Activated T-helper 2 cell treated with anti-CD3 and anti-CD28 coated beads, Interferon-gamma antibody, Interleukin-2, Interleukin-4, amounts not matched to agents 10 μg/mL and 5 μg/mL and 100 μg/mL, durations not matched to agents 14 hours and 24 hours and 36 hours (primary cell): Measurements from ENCODE around the gene CLPTM1. TPM values are rescaled to one million over a fixed set of nuclear protein-coding genes. Genes with fewer than 3 reads are reported as not detected.

ENCODE experiments used
- DNase-seq: peaks from one replicate; pipeline ENCODE4 v3.0.0; 2021; ENCODE audit warnings: low spot score
- H3K27ac Mint-ChIP-seq: one replicate; pipeline ENCODE4 v1.8.0; 2021; ENCODE audit warnings: mixed read lengths
- H3K27me3 Mint-ChIP-seq: one replicate; pipeline ENCODE4 v1.8.0; 2021; ENCODE audit warnings: low read depth, mixed read lengths
- H3K36me3 Mint-ChIP-seq: one replicate; pipeline ENCODE4 v1.8.0; 2021; ENCODE audit warnings: low read depth, mixed read lengths
- H3K4me1 Mint-ChIP-seq: one replicate; pipeline ENCODE4 v1.8.0; 2021; ENCODE audit warnings: low read depth, mixed read lengths
- H3K4me3 Mint-ChIP-seq: one replicate; pipeline ENCODE4 v1.8.0; 2021; ENCODE audit warnings: low read depth, mild to moderate bottlenecking, moderate library complexity, mixed read lengths
- H3K9me3 Mint-ChIP-seq: one replicate; pipeline ENCODE4 v1.8.0; 2021; ENCODE audit warnings: mixed read lengths
- intact Hi-C: fragments of 100-400 bp; cut with micrococcal nuclease; formaldehyde crosslinking; loops from one replicate; pipeline ENCODE4 v1.15.1; 2023
- total RNA-seq: library from RNA; stranded (reverse); gene quantifications from 2 replicates; pipeline ENCODE4 v1.2.3, GENCODE V29; 2022

CLPTM1 gene
- total RNA-seq, 1 donor from 2014 or later, result 68.7 TPM

DNA sequence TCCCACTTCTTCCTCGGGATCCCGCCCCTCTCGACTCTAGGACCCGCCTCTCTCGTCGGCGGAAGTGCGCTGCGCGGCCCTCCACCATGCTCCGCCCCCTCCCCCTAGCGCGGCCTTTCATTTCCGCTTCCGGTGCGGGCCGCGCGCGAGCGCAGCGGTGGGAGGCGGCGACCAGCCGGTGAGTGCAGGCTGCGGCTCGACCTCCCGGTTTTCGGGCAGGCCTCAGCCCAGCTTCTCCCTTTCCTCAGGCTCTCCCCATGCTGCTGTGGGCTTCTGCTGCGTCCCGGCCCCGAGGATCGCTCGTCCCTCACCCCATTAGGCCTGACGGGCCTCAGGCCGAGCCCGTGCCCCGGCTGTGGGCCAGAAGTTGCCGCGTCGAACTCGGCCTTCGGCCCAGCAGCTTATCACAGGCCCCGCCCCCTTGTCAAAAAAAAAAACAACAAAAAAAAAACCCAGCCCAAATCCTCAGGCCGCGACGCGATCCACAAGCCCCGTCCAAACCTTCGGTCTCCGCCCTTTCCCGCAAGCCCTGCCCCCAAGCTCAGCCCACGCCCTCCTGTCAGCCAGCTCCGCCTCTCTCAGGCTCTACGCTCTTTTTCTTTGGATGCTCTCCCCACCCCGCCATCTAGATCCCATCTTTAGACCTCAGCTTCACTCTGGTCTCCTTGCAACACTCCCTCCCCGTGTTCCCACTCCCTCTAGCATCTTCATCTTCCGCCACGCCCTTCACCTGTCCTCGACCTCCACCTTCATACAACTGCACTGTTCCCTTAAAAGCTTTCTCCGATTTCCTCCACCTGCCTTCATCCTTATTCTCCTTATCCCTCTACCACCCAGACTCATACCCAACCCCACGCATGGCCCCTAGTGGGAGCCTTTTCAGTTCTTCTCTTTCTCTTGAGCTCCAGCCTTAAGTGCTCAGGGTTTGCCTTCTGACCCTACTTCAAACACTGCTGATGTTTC is 84.0 kb downstream of the CLPTM1 start, which contains the start of gene CLASRP:
Gene CLASRP, plus strand, starts transcription at position 115 of the 963 bp plus-strand sequence. CDS start 1,168 bp downstream, outside the sequence.
- peak within 1 kb of the TSS; percentile 99 for H3K4me3 Mint-ChIP-seq
- peak; percentile 84 for DNase-seq
- no peaks in the 10 kb centered on the region for H3K27me3 Mint-ChIP-seq
- no peaks in the 10 kb centered on the region for H3K9me3 Mint-ChIP-seq
- H3K4me1 Mint-ChIP-seq, result peaks cover 21% of the 10 kb centered on the region
- peaks cover 58% of the 10 kb centered on the region for H3K36me3 Mint-ChIP-seq
- H3K27ac Mint-ChIP-seq, result peak within 1 kb of the TSS; percentile 98
- intact Hi-C loops, result loop anchor here (5.0 kb wide), 1 partner anchor 38 kb away; the partner anchor contains the start of genes GEMIN7 and ZNF296

DNA sequence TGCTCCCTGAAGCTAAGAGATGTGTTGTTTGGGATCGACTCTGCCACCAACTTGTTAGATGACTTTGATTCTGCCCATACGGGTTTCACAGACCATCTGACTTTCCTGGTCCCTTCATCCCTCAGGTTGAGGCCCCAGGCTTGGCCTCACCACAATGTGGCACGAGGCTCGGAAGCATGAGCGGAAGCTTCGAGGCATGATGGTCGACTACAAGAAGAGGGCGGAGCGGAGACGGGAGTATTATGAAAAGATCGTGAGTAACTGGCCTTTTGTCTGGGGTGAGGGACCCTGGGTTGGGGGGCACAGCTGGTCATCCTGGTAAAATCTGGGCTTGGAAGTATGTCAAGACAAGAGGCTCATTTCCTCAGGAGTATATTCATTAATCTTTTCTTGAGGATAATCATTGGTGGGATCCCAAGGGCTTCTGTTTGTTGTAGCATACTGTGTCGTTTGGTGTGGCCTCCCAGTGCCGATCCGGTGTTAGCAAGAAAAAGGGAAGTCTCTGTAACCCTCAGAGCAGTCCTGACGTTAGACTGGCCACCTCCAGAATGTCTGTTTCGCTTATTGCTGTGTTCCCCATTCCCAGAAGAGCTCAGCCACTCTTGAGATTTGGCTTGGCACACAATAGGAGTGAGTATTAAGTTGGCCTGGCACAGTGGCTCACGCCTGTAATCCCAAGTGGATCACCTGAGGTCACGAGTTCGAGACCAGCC is 85.0 kb downstream of the CLPTM1 start:
- Mint-ChIP-seq H3K9me3 (no peaks in the 10 kb centered on the region), H3K4me3 (peak overlapping the region; percentile 99), H3K4me1 (peaks cover 21% of the 10 kb centered on the region), H3K36me3 (peaks cover 52% of the 10 kb centered on the region), H3K27ac (no peak overlapping the region), H3K27me3 (no peaks in the 10 kb centered on the region)
- intact Hi-C loops, result no loop called here
- DNase-seq, result no peak

DNA sequence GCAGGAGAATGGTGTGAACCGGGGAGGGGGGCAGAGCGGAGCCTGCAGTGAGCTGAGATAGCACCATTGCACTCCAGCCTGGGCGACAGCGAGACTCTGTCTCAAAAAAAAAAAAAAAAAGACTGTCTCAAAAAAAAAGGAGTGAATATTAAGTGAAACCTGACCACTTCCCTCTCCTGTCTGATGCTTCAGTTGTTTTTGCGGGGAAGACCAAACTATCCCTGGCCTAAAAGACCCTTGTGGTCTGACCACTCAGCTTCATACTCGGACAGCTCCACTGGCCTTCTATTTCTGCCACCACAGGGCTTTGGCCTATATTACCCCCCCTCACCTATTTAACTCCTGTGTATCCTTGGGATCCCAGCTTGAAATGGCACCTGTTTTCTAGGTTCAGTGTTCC is 85.9 kb downstream of the CLPTM1 start:
- intact Hi-C loops, result no loop called here
- peak overlapping the region; percentile 66 for H3K4me3 Mint-ChIP-seq

More for the DNA sequence above, 85.9 kb downstream of the CLPTM1 start:
- H3K9me3 Mint-ChIP-seq, result no peaks in the 10 kb centered on the region
- peaks cover 54% of the 10 kb centered on the region for H3K36me3 Mint-ChIP-seq
- no peaks in the 10 kb centered on the region for H3K27me3 Mint-ChIP-seq
- no peak for DNase-seq
- H3K27ac Mint-ChIP-seq, result peak overlapping the region; percentile 18
- peaks cover 26% of the 10 kb centered on the region for H3K4me1 Mint-ChIP-seq

Other genes starting within 250 kb of the CLPTM1 start
- gene BCL3, start 206.7 kb upstream of the CLPTM1 start, total RNA-seq, result 83.5 and 85.2 TPM in 2 replicates
- not detected in 2 replicates for gene CBLC, start 177.5 kb upstream of the CLPTM1 start, total RNA-seq
- gene BCAM, start 146.3 kb upstream of the CLPTM1 start, total RNA-seq, result not detected in 2 replicates
- 0.27 and 0.37 TPM in 2 replicates for gene NECTIN2, start 109.1 kb upstream of the CLPTM1 start, total RNA-seq
- 152 and 156 TPM in 2 replicates for gene TOMM40, start 64.1 kb upstream of the CLPTM1 start, total RNA-seq
- 0.94 TPM in 2 replicates for gene APOE, start 49.6 kb upstream of the CLPTM1 start, total RNA-seq
- gene APOC1, start 40.8 kb upstream of the CLPTM1 start, total RNA-seq, result 3.1 and 6.4 TPM in 2 replicates
- gene APOC4, start 13.1 kb upstream of the CLPTM1 start, total RNA-seq, result not detected in 2 replicates
- gene APOC2, start 9.3 kb upstream of the CLPTM1 start, total RNA-seq, result not detected in 2 replicates
- 62.7 and 70.3 TPM in 2 replicates for gene RELB, start 46.1 kb downstream of the CLPTM1 start, total RNA-seq
- 102 and 105 TPM in 2 replicates for gene CLASRP, start 83.7 kb downstream of the CLPTM1 start, total RNA-seq
- 3.9 and 5.8 TPM in 2 replicates for gene ZNF296, start 121.1 kb downstream of the CLPTM1 start, total RNA-seq
- gene GEMIN7, start 123.9 kb downstream of the CLPTM1 start, total RNA-seq, result 44.9 and 49.4 TPM in 2 replicates
- gene PPP1R37, start 137.8 kb downstream of the CLPTM1 start, total RNA-seq, result 15.7 and 18.4 TPM in 2 replicates
- gene NKPD1, start 205.6 kb downstream of the CLPTM1 start, total RNA-seq, result 0.07 and 0.09 TPM in 2 replicates
- 27.4 and 31.4 TPM in 2 replicates for gene TRAPPC6A, start 222.9 kb downstream of the CLPTM1 start, total RNA-seq
- gene BLOC1S3, start 223.4 kb downstream of the CLPTM1 start, total RNA-seq, result 9.7 and 10.8 TPM in 2 replicates